DND-41 (cell line): ENCODE measurements around the gene SLC2A9.

Experiments
- ATAC-seq: fragments of 200-7000 bp; cut with Tn5 transposase; 3 replicates; pipeline ENCODE4 v1.9.1; 2021; ENCODE audit warnings: low read depth; ENCODE audit not compliant: insufficient read depth
- DNase-seq: peaks from one replicate; pipeline ENCODE4 v3.0.0-alpha.2; 2020
- H2AFZ ChIP-seq: 2 replicates; pipeline ENCODE4 v1.6.0; 2012; ENCODE audit warnings: low read depth, low read length
- H3K27ac ChIP-seq: 2 replicates; pipeline ENCODE4 v1.5.1; 2012; ENCODE audit warnings: low read length, inconsistent platforms
- H3K27me3 ChIP-seq: fragments of 200-600 bp; sonication (generic); 2 replicates; pipeline ENCODE4 v1.6.0; 2012; ENCODE audit warnings: low read length, mild to moderate bottlenecking, inconsistent platforms; ENCODE audit not compliant: insufficient read depth, poor library complexity
- H3K36me3 ChIP-seq: 2 replicates; pipeline ENCODE4 v1.5.1; 2012; ENCODE audit warnings: low read length, inconsistent platforms; ENCODE audit not compliant: insufficient read depth
- H3K4me1 ChIP-seq: 2 replicates; pipeline ENCODE4 v1.5.1; 2012; ENCODE audit warnings: mild to moderate bottlenecking, low read length; ENCODE audit not compliant: insufficient read depth
- H3K4me2 ChIP-seq: 2 replicates; pipeline ENCODE4 v1.6.0; 2012; ENCODE audit warnings: mild to moderate bottlenecking, moderate library complexity, low read length, inconsistent platforms; ENCODE audit not compliant: insufficient read depth
- H3K4me3 ChIP-seq, 2 experiments: fragments of 200-600 bp in 1 of 2; shearing (Covaris generic) in 1 of 2; 2 replicates each; pipeline ENCODE4 v1.5.1; 2012 to 2016; ENCODE audit warnings: inconsistent platforms in 2 of 2, low read length in 2 of 2, mild to moderate bottlenecking in 2 of 2, low read depth in 1 of 2, moderate library complexity in 1 of 2
- H3K79me2 ChIP-seq: 2 replicates; pipeline ENCODE4 v1.6.0; 2012; ENCODE audit warnings: low read length, inconsistent platforms; ENCODE audit not compliant: insufficient read depth
- H3K9ac ChIP-seq: 2 replicates; pipeline ENCODE4 v1.6.0; 2012; ENCODE audit warnings: low read depth, mild to moderate bottlenecking, inconsistent platforms, low read length, moderate library complexity
- H3K9me3 ChIP-seq: 2 replicates; pipeline ENCODE4 v1.5.1; 2012; ENCODE audit warnings: low read length, moderate library complexity, mild to moderate bottlenecking, inconsistent platforms; ENCODE audit not compliant: insufficient read depth, severe bottlenecking
- H4K20me1 ChIP-seq: 2 replicates; pipeline ENCODE4 v1.6.0; 2012; ENCODE audit warnings: low read length; ENCODE audit not compliant: insufficient read depth
- EZH2 ChIP-seq: IDR thresholded peaks from 3 replicates; pipeline ENCODE4 v1.6.1; 2012; ENCODE audit warnings: borderline replicate concordance, low read depth, mild to moderate bottlenecking, moderate library complexity, low read length, inconsistent platforms; ENCODE audit not compliant: severe bottlenecking
- TF ChIP-seq, protein P1 (sequence below): IDR thresholded peaks from 2 replicates; pipeline ENCODE4 v1.5.1; 2012; ENCODE audit warnings: borderline replicate concordance, low read length, moderate library complexity, mild to moderate bottlenecking; ENCODE audit not compliant: poor library complexity, severe bottlenecking; ENCODE audit errors: extremely low read depth

SLC2A9 gene

DNA sequence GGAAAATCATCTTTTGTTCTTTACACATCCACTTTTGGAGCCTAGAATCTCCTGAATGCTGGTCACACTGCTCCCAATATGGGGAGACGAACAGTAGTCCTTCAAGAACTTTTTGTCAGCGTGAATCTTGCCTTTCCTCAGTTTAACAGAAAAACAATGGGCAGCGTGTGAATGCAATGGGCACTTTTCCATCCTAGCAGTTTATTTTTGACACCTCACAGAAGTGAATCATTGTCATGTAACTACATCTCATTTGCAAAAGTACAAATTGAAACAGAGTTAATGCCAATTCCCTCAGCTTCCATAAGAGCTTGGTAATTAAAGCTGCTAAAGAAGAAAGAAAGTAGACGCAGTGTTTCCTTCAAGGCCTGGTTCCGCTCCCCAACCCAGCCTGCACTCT lies 154.4 kb downstream of the SLC2A9 start:
- H3K36me3 ChIP-seq, result no peaks in the 10 kb centered on the region
- TF ChIP-seq, protein P1, sequence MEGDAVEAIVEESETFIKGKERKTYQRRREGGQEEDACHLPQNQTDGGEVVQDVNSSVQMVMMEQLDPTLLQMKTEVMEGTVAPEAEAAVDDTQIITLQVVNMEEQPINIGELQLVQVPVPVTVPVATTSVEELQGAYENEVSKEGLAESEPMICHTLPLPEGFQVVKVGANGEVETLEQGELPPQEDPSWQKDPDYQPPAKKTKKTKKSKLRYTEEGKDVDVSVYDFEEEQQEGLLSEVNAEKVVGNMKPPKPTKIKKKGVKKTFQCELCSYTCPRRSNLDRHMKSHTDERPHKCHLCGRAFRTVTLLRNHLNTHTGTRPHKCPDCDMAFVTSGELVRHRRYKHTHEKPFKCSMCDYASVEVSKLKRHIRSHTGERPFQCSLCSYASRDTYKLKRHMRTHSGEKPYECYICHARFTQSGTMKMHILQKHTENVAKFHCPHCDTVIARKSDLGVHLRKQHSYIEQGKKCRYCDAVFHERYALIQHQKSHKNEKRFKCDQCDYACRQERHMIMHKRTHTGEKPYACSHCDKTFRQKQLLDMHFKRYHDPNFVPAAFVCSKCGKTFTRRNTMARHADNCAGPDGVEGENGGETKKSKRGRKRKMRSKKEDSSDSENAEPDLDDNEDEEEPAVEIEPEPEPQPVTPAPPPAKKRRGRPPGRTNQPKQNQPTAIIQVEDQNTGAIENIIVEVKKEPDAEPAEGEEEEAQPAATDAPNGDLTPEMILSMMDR, result no peak
- no peak for TF ChIP-seq EZH2
- no peak for ATAC-seq
- no peak overlapping the region for H3K9ac ChIP-seq
- DNase-seq, result no peak
- no peaks in the 10 kb centered on the region for H3K9me3 ChIP-seq
- no peak overlapping the region for H3K27ac ChIP-seq
- H2AFZ ChIP-seq, result no peak overlapping the region
- H3K4me1 ChIP-seq, result no peaks in the 10 kb centered on the region
- H3K4me3 ChIP-seq, result no peak overlapping the region
- H4K20me1 ChIP-seq, result no peaks in the 10 kb centered on the region
- no peaks in the 10 kb centered on the region for H3K27me3 ChIP-seq
- no peaks in the 10 kb centered on the region for H3K79me2 ChIP-seq
- no peak overlapping the region for H3K4me2 ChIP-seq

DNA sequence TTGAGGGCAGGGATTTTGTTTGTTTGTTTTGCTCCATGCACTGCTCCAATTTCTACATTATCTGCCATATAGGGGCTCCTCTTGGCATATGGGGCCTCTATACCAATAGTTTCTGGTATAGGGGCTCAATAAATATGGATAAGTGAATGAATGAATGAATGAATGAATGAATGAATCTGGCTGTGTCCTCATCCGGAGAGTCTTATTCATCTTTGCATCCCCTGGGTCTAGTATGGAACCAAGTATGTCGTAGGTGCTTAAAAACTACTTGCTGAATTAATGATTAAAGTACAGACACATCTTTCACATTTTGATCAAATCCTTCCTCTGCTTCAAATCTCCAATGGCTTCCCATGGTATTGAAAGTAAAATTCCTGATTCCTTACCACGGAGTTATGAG lies 159.7 kb downstream of the SLC2A9 start:
- H3K4me3 ChIP-seq, result no peak overlapping the region
- no peaks in the 10 kb centered on the region for H3K4me1 ChIP-seq
- ATAC-seq (no peak), DNase-seq (no peak)
- no peak overlapping the region for H2AFZ ChIP-seq
- no peaks in the 10 kb centered on the region for H3K27me3 ChIP-seq
- TF ChIP-seq, protein P1, result no peak
- H4K20me1 ChIP-seq, result no peaks in the 10 kb centered on the region
- H3K27ac ChIP-seq, result no peak overlapping the region
- H3K36me3 ChIP-seq, result no peaks in the 10 kb centered on the region
- no peak overlapping the region for H3K9ac ChIP-seq
- H3K9me3 ChIP-seq, result no peaks in the 10 kb centered on the region
- H3K79me2 ChIP-seq, result no peaks in the 10 kb centered on the region
- no peak overlapping the region for H3K4me2 ChIP-seq

DNA sequence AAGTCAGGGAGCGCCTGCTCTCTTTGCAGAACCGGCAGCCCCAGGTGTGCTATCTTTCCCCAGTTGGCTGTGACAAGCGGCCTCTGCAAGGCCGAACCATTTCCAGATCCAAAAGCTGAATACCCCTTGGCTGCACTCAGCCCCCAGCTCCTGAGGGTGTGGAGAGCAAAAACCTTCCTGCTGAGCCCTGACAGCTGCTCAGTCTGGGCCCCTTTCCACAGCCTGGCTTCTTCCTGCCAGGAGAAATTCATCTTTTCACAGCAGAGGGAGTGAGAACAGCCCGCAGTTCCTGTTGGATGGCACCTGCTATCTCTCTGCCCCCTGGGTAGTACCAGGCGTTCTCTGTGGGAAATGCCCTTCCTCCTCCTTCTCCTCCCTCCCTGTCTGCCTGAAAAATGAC lies 161.5 kb downstream of the SLC2A9 start:
- Histone ChIP-seq H2AFZ (no peak overlapping the region), H3K9me3 (no peaks in the 10 kb centered on the region), H3K4me1 (no peaks in the 10 kb centered on the region), H3K4me2 (no peak overlapping the region), H3K4me3 (no peak overlapping the region), H3K36me3 (no peaks in the 10 kb centered on the region), H3K79me2 (no peaks in the 10 kb centered on the region), H3K9ac (no peak overlapping the region), H4K20me1 (no peaks in the 10 kb centered on the region), H3K27ac (no peak overlapping the region), H3K27me3 (no peaks in the 10 kb centered on the region)
- no peak for TF ChIP-seq EZH2
- TF ChIP-seq, protein P1, result no peak
- ATAC-seq (no peak), DNase-seq (no peak)

DNA sequence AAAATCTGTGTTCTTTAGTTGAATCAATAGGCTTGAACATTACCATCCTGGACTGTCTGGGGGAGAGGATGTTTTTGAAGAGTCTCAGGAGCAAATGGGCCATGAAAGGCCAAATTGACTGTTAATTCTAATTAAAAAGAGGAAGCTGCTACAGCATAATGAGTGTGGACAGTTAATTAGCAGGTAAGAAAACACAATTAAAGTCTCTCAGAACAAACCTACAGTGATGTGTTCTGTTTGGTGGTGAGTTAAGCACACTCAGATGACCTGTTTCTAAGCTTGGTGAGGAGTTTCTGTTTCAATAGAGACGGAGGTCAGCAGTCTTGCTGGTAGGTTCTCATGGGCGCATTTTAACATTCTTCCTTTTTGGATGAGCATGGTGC lies 171.8 kb downstream of the SLC2A9 start:
- no peak overlapping the region for H3K27ac ChIP-seq
- H4K20me1 ChIP-seq, result no peaks in the 10 kb centered on the region
- H3K4me1 ChIP-seq, result no peaks in the 10 kb centered on the region
- no peaks in the 10 kb centered on the region for H3K9me3 ChIP-seq
- TF ChIP-seq EZH2, result no peak
- TF ChIP-seq, protein P1, result no peak
- no peak overlapping the region for H3K4me2 ChIP-seq
- no peak overlapping the region for H3K4me3 ChIP-seq
- no peaks in the 10 kb centered on the region for H3K36me3 ChIP-seq
- ATAC-seq (no peak), DNase-seq (no peak)
- no peak overlapping the region for H3K9ac ChIP-seq
- H3K27me3 ChIP-seq, result no peaks in the 10 kb centered on the region
- no peak overlapping the region for H2AFZ ChIP-seq
- H3K79me2 ChIP-seq, result no peaks in the 10 kb centered on the region
